ENCODE data around the gene ARHGAP15. TPM values are rescaled to one million over a fixed set of nuclear protein-coding genes. Genes with fewer than 3 reads are reported as not detected.

Gene ARHGAP15
- polyA plus RNA-seq, 1 donor from 2014 or later = 0.30 TPM

- Histone ChIP-seq H2AFZ (ENCODE audit: low read depth, low read length) (no peak overlapping the region), H4K20me1 (ENCODE audit: insufficient read depth) (no peaks in the 10 kb centered on the region), H3K4me2 (ENCODE audit: low read length) (no peak overlapping the region), H3K9me2 (ENCODE audit: insufficient read depth, low read length) (no peaks in the 10 kb centered on the region), H3K79me2 (replicated peaks; ENCODE audit: insufficient read depth, low read length) (no peaks in the 10 kb centered on the region), H3F3A (ENCODE audit: insufficient read depth, low read length, poor library complexity, severe bottlenecking) (no peaks in the 10 kb centered on the region), H3K9me3 (ENCODE audit: low read length) (no peaks in the 10 kb centered on the region), H3K9ac (ENCODE audit: low read length) (no peak overlapping the region), H3K36me3 (ENCODE audit: insufficient read depth, low read length) (no peaks in the 10 kb centered on the region), H3K27me3 (ENCODE audit: insufficient read depth, low read depth, low read length) (no peaks in the 10 kb centered on the region), H3K4me3 (ENCODE audit: low read length) (no peak overlapping the region), H3K27ac (ENCODE audit: low read length) (no peak overlapping the region)
- no peak for TF ChIP-seq EP300 (conservative IDR thresholded peaks at IDR 0.05; ENCODE audit: poor library complexity, severe bottlenecking)
- no peak for TF ChIP-seq EZH2 (IDR thresholded peaks at IDR 0.05; ENCODE audit: borderline replicate concordance, insufficient read depth, low read length, poor library complexity, severe bottlenecking)
- TF ChIP-seq, protein P1, sequence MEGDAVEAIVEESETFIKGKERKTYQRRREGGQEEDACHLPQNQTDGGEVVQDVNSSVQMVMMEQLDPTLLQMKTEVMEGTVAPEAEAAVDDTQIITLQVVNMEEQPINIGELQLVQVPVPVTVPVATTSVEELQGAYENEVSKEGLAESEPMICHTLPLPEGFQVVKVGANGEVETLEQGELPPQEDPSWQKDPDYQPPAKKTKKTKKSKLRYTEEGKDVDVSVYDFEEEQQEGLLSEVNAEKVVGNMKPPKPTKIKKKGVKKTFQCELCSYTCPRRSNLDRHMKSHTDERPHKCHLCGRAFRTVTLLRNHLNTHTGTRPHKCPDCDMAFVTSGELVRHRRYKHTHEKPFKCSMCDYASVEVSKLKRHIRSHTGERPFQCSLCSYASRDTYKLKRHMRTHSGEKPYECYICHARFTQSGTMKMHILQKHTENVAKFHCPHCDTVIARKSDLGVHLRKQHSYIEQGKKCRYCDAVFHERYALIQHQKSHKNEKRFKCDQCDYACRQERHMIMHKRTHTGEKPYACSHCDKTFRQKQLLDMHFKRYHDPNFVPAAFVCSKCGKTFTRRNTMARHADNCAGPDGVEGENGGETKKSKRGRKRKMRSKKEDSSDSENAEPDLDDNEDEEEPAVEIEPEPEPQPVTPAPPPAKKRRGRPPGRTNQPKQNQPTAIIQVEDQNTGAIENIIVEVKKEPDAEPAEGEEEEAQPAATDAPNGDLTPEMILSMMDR (IDR thresholded peaks at IDR 0.05; ENCODE audit: poor library complexity, severe bottlenecking) = no peak
- TF ChIP-seq TAF1 (IDR thresholded peaks at IDR 0.05; ENCODE audit: low read depth) = no peak
- TF ChIP-seq REST (IDR thresholded peaks at IDR 0.05; ENCODE audit: borderline replicate concordance) = no peak
- no peak for TF ChIP-seq POLR2AphosphoS5 (IDR thresholded peaks at IDR 0.05)
- TF ChIP-seq SMC3 (conservative IDR thresholded peaks at IDR 0.05; ENCODE audit: poor library complexity) = no peak
- TF ChIP-seq RAD21 (conservative IDR thresholded peaks at IDR 0.05) = no peak
- no peak for TF ChIP-seq MXI1 (conservative IDR thresholded peaks at IDR 0.05; ENCODE audit: poor library complexity, severe bottlenecking)
These were observed 657.0 kb downstream of the ARHGAP15 start for GRCh38 chr2:143786026-143786765.

- Histone ChIP-seq H3K27ac (ENCODE audit: low read length) (no peak overlapping the region), H3K4me3 (ENCODE audit: low read length) (no peak overlapping the region), H3K27me3 (ENCODE audit: insufficient read depth, low read depth, low read length) (no peaks in the 10 kb centered on the region), H3K79me2 (replicated peaks; ENCODE audit: insufficient read depth, low read length) (no peaks in the 10 kb centered on the region), H3K4me2 (ENCODE audit: low read length) (no peak overlapping the region), H4K20me1 (ENCODE audit: insufficient read depth) (no peaks in the 10 kb centered on the region), H2AFZ (ENCODE audit: low read depth, low read length) (no peak overlapping the region), H3K9me3 (ENCODE audit: low read length) (no peaks in the 10 kb centered on the region), H3F3A (ENCODE audit: insufficient read depth, low read length, poor library complexity, severe bottlenecking) (no peaks in the 10 kb centered on the region), H3K36me3 (ENCODE audit: insufficient read depth, low read length) (no peaks in the 10 kb centered on the region), H3K9me2 (ENCODE audit: insufficient read depth, low read length) (no peaks in the 10 kb centered on the region), H3K9ac (ENCODE audit: low read length) (no peak overlapping the region)
- TF ChIP-seq SMC3 (conservative IDR thresholded peaks at IDR 0.05; ENCODE audit: poor library complexity) (no peak), MXI1 (conservative IDR thresholded peaks at IDR 0.05; ENCODE audit: poor library complexity, severe bottlenecking) (no peak), EP300 (conservative IDR thresholded peaks at IDR 0.05; ENCODE audit: poor library complexity, severe bottlenecking) (no peak), RAD21 (conservative IDR thresholded peaks at IDR 0.05) (no peak), EZH2 (IDR thresholded peaks at IDR 0.05; ENCODE audit: borderline replicate concordance, insufficient read depth, low read length, poor library complexity, severe bottlenecking) (no peak), REST (IDR thresholded peaks at IDR 0.05; ENCODE audit: borderline replicate concordance) (no peak), POLR2AphosphoS5 (IDR thresholded peaks at IDR 0.05) (no peak), TAF1 (IDR thresholded peaks at IDR 0.05; ENCODE audit: low read depth) (no peak)
- TF ChIP-seq, protein P1 (IDR thresholded peaks at IDR 0.05; ENCODE audit: poor library complexity, severe bottlenecking) = no peak
These were observed 658.5 kb downstream of the ARHGAP15 start for GRCh38 chr2:143787674-143788073.
